Upper lobe of left lung (tissue), 6 donors: Measurements from ENCODE around the gene ANKRD61. TPM values are rescaled to one million over a fixed set of nuclear protein-coding genes. Genes with fewer than 3 reads are reported as not detected.
A peak's percentile ranks its signal among the peaks of the same experiment; 100 is the strongest.

Experiments used
- ATAC-seq, 2 donors: fragments of 200-7000 bp; cut with Tn5 transposase; one replicate each; pipeline ENCODE4 v1.9.1; 2022; ENCODE audit warnings: mild to moderate bottlenecking in 2 of 2, moderate library complexity in 2 of 2; ENCODE audit not compliant: low FRiP score in 2 of 2
- DNase-seq, 2 donors: peaks; one replicate each; pipeline ENCODE4 v3.0.0-alpha.2; 2019 to 2020
- H3K27ac ChIP-seq, 4 donors: fragments of 200-600 bp; sonication (generic); one replicate each; pipeline ENCODE4 v1.5.1; 2016 to 2019
- H3K27me3 ChIP-seq, 4 donors: fragments of 200-600 bp; sonication (generic); one replicate each; pipeline ENCODE4 v1.5.1; 2017 to 2019
- H3K36me3 ChIP-seq, 4 donors: fragments of 200-600 bp; sonication (generic); one replicate each; pipeline ENCODE4 v1.5.1; 2016 to 2019
- H3K4me1 ChIP-seq, 4 donors: fragments of 200-600 bp; sonication (generic); one replicate each; pipeline ENCODE4 v1.5.1; 2018 to 2019
- H3K4me3 ChIP-seq, 4 donors: fragments of 200-600 bp; sonication (generic); one replicate each; pipeline ENCODE4 v1.5.1; 2017 to 2019; ENCODE audit warnings: mild to moderate bottlenecking in 2 of 4, moderate library complexity in 1 of 4
- H3K9me3 ChIP-seq, 4 donors: fragments of 200-600 bp; sonication (generic); one replicate each; pipeline ENCODE4 v1.5.1; 2018 to 2019
- EP300 ChIP-seq, 4 donors: sonication (generic); formaldehyde crosslinking; IDR thresholded peaks; one replicate each; pipeline ENCODE4 v1.5.1; 2017; ENCODE audit warnings: antibody characterized with exemption in 4 of 4, control low read depth in 2 of 4
- POLR2A ChIP-seq, 4 donors: fragments of 450-650 bp; IDR thresholded peaks; one replicate each; pipeline ENCODE4 v1.5.1; 2016 to 2017; ENCODE audit warnings: antibody characterized with exemption in 4 of 4, mild to moderate bottlenecking in 2 of 4
- POLR2AphosphoS5 ChIP-seq, 2 donors: sonication (generic); formaldehyde crosslinking; IDR thresholded peaks; one replicate each; pipeline ENCODE4 v1.5.1; 2017; ENCODE audit warnings: antibody characterized with exemption in 2 of 2
- WGBS, 2 donors: methylation state at CpG; one replicate each; pipeline ENCODE4 v1.1.5; 2017 to 2018; 5-methylcytosine and 5-hydroxymethylcytosine counted together
- total RNA-seq, 6 donors: library from RNA; depleted of rRNA in 4 of 6; stranded (reverse); fragments of >200 nt in 4 of 6; gene quantifications; one replicate each; pipeline versions ENCODE4 v1.1.0 to v1.2.1, GENCODE V29; 2016 to 2021
- TF ChIP-seq, protein P1 (sequence below), 6 experiments: fragments of 450-650 bp in 4 of 6; fragments of 200-600 bp in 2 of 6; sonication (generic) in 2 of 6; IDR thresholded peaks; one replicate each; pipeline ENCODE4 v1.5.1; 2016 to 2019; ENCODE audit warnings: antibody characterized with exemption in 6 of 6
- donor health status: DM: no; HTN: no; CAD: no; lungs with moderate emphysema.
- donor health status: DM: no; HTN: yes; CAD: no; lungs with severe emphysema.

The ANKRD61 gene
- total RNA-seq, 6 donors from 2014 or later, result 0.46 TPM; not detected in 5

DNA sequence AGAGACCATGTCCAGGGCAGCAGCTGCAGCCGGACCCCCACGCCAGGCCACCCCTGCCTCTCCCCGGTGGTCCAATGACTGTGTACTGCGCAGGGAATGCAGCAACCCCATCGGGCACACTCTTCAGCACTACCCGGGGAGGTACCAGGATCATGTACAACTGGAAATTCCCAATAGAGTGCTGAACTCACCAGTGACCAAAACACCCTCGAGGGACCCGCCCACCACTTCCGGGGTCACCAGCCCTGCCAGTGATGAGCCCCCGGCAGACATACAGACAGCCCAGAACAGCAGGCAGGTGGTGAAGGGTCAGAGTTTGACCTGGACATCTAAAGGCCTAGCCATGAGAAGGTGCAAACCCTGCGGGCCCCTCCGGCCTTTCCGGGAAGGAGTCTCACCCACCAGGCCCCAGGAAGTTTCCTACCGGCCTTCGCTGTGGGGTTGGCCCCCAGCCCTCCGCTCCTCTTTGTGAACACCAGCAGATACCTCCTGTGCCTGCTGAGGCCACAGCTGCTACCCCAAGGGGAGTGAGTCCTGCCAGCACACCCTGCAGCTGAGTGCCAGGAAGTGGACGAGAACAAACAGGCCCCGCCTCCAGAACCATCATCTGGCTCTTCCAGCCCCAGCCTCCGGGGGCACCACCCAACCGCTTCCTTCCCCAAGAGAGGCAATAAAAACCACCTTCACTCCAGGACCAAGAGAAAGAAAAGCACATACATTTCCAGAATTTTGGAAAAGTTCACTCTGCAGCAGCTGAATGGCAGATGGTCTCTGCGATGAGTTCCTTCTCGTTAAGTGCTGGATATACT lies 5.0 kb upstream of the ANKRD61 start:
- Histone ChIP-seq H3K4me1 (peaks cover 7 to 18% (median 15%) of the 10 kb centered on the region in 4 donors), H3K9me3 (no peaks in the 10 kb centered on the region), H3K27me3 (no peaks in the 10 kb centered on the region), H3K27ac (peak overlapping the region; percentile 67 to 85 (median 78)), H3K36me3 (peaks cover 28 to 97% (median 62%) of the 10 kb centered on the region in 4 donors), H3K4me3 (peak overlapping the region in 3 of 4 donors; percentile 25 to 42 (median 30))
- 68 to 70% methylated on average over 14 to 19 of the region's 22 CpGs for WGBS, 2 donors
- ATAC-seq (peak; percentile 81 to 94), DNase-seq (peak; percentile 52 to 82)
- TF ChIP-seq POLR2A (IDR thresholded peaks at IDR 0.05), result peak in 1 of 4 donors; percentile 28
- peak in 1 of 2 donors; percentile 29 for TF ChIP-seq POLR2AphosphoS5 (IDR thresholded peaks at IDR 0.05)
- no peak for TF ChIP-seq EP300 (IDR thresholded peaks at IDR 0.05)
- TF ChIP-seq, protein P1, sequence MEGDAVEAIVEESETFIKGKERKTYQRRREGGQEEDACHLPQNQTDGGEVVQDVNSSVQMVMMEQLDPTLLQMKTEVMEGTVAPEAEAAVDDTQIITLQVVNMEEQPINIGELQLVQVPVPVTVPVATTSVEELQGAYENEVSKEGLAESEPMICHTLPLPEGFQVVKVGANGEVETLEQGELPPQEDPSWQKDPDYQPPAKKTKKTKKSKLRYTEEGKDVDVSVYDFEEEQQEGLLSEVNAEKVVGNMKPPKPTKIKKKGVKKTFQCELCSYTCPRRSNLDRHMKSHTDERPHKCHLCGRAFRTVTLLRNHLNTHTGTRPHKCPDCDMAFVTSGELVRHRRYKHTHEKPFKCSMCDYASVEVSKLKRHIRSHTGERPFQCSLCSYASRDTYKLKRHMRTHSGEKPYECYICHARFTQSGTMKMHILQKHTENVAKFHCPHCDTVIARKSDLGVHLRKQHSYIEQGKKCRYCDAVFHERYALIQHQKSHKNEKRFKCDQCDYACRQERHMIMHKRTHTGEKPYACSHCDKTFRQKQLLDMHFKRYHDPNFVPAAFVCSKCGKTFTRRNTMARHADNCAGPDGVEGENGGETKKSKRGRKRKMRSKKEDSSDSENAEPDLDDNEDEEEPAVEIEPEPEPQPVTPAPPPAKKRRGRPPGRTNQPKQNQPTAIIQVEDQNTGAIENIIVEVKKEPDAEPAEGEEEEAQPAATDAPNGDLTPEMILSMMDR (IDR thresholded peaks at IDR 0.05), result peak in 5 of 6 experiments; percentile 14 to 32 (median 21)

DNA sequence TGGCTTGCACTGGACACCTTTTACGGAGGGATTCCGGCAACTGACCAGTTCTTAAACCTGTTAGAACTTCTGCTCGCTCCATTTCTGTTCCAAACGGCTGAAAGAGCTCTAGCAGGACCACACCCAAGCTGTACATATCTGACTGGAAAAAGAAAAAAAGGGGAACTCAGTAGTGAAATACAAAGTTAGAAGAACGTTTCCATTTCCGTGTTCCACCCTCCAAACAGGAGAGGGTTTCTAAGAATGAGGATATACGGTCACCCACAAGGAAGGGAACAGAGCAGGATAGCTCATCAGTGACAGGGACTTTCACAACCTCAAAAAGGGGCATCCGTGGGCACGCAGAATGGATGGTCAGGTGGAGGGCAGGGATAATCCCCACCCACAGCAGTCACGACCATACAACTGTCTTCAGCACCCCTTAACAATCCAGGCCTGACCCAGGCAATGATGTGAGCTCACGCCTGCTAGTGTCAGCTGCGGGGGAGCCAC lies 4.3 kb upstream of the ANKRD61 start:
- 71 to 73% methylated on average over 12 of the region's 12 CpGs for WGBS, 2 donors

DNA sequence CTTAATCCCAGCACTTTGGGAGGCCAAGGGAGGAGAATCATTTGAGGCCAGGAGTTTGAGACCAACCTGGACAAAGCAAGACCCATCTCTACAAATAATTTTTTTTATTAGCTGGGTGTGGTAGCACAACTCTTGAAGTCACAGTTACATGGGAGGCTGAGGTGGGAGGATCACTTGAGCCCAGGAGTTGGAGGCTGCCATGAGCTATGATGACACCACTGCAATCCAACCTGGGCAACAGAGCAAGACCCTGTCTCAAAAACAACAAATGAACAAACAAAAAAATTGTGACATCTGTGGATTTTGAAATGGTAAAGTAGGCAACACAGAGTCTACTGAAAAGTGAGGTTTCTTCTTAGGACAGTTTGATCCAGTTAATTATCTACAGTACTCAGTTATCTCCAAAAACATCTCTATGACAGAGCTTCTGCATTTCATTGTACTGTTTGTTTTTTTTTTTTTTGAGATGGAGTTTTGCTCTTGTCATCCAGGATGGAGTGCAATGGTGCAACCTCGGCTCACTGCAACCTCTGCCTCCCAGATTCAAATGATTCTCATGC lies 3.3 kb upstream of the ANKRD61 start:
- H3K4me3 ChIP-seq, result no peak overlapping the region
- TF ChIP-seq POLR2AphosphoS5 (IDR thresholded peaks at IDR 0.05) (no peak), POLR2A (IDR thresholded peaks at IDR 0.05) (no peak), EP300 (IDR thresholded peaks at IDR 0.05) (no peak)
- TF ChIP-seq, protein P1 (IDR thresholded peaks at IDR 0.05), result no peak
- peaks cover 19 to 93% (median 47%) of the 10 kb centered on the region in 4 donors for H3K36me3 ChIP-seq
- ATAC-seq, result no peak
- peak in 1 of 2 donors; percentile 7 for DNase-seq
- H3K4me1 ChIP-seq, result peaks cover 7 to 18% (median 15%) of the 10 kb centered on the region in 4 donors
- H3K27ac ChIP-seq, result peak overlapping the region in 2 of 4 donors; percentile 67 to 85
- H3K27me3 ChIP-seq, result no peaks in the 10 kb centered on the region
- 70 to 94% methylated on average over 1 of the region's 1 CpG for WGBS, 2 donors
- H3K9me3 ChIP-seq, result no peaks in the 10 kb centered on the region

More for the DNA sequence above, 4.3 kb upstream of the ANKRD61 start:
- Histone ChIP-seq H3K36me3 (peaks cover 28 to 95% (median 55%) of the 10 kb centered on the region in 4 donors), H3K27me3 (no peaks in the 10 kb centered on the region), H3K4me3 (peak overlapping the region in 3 of 4 donors; percentile 25 to 42 (median 30)), H3K9me3 (no peaks in the 10 kb centered on the region), H3K27ac (peak overlapping the region; percentile 67 to 85 (median 78)), H3K4me1 (peaks cover 7 to 18% (median 15%) of the 10 kb centered on the region in 4 donors)
- ATAC-seq (peak; percentile 77 to 78), DNase-seq (no peak)
- TF ChIP-seq POLR2A (IDR thresholded peaks at IDR 0.05) (no peak), POLR2AphosphoS5 (IDR thresholded peaks at IDR 0.05) (peak in 1 of 2 donors; percentile 43)
- TF ChIP-seq, protein P1 (IDR thresholded peaks at IDR 0.05), result peak in 1 of 6 experiments; percentile 2

DNA sequence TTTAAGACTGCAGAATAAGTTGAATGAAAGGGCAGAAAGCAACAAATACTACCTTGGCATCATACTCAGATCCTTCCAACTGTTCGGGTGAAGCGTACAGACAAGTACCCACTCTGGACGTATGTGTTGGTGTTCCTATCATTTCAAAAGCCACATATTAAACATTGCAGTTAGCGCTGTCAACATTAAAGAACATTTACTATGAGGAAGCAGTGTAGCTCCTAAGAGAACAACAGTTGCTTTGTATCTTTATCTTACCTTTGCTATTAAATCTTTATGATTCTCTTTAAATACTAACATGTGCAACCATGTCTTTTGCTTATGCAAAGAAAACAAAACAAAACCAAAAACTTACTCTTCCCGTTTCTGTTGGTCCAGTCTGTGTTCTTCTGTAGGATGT lies 2.6 kb upstream of the ANKRD61 start:
- DNase-seq (no peak), ATAC-seq (no peak)
- no peaks in the 10 kb centered on the region for H3K27me3 ChIP-seq
- no peak overlapping the region for H3K27ac ChIP-seq
- WGBS, 2 donors, result 87 to 91% methylated on average over 5 of the region's 5 CpGs
- H3K36me3 ChIP-seq, result peaks cover 13 to 93% (median 44%) of the 10 kb centered on the region in 4 donors
- no peaks in the 10 kb centered on the region for H3K9me3 ChIP-seq
- peaks cover 7 to 18% (median 15%) of the 10 kb centered on the region in 4 donors for H3K4me1 ChIP-seq
- TF ChIP-seq POLR2A (IDR thresholded peaks at IDR 0.05) (no peak), POLR2AphosphoS5 (IDR thresholded peaks at IDR 0.05) (no peak), EP300 (IDR thresholded peaks at IDR 0.05) (no peak)
- no peak overlapping the region for H3K4me3 ChIP-seq

DNA sequence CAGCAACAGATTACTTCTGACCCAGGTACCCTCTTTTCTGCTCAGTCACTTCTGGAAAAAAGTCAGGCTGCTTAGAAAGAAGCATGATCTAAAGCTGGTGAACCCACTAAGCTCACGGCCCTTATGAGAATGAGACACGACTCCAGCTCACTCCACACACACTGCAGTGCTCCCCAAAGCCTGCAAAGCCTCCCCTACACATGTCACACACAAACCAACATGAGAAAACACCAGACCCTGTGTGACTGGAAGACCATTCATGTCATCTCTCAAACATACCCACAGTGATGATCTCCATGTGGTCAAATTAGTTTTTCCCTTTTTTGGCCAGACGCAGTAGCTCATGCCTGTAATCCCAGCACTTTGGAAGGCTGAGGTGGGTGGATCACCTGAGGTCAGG lies 391 bp downstream of the ANKRD61 start:
- Histone ChIP-seq H3K27me3 (no peaks in the 10 kb centered on the region), H3K27ac (no peak overlapping the region), H3K4me3 (no peak overlapping the region), H3K9me3 (no peaks in the 10 kb centered on the region), H3K4me1 (peaks cover 0 to 9% (median 6%) of the 10 kb centered on the region in 4 donors), H3K36me3 (peaks cover 4 to 91% (median 51%) of the 10 kb centered on the region in 4 donors)
- no peak for DNase-seq
- ATAC-seq, result no peak
- TF ChIP-seq, protein P1 (IDR thresholded peaks at IDR 0.05), result no peak
- TF ChIP-seq EP300 (IDR thresholded peaks at IDR 0.05) (no peak), POLR2AphosphoS5 (IDR thresholded peaks at IDR 0.05) (no peak), POLR2A (IDR thresholded peaks at IDR 0.05) (no peak)
- 87 to 96% methylated on average over 3 of the region's 3 CpGs for WGBS, 2 donors
